Hepatocyte (in vitro differentiated cells): Measurements from ENCODE around the gene SLC25A34. TPM values are rescaled to one million over a fixed set of nuclear protein-coding genes. Genes with fewer than 3 reads are reported as not detected.

Experiments
- DNase-seq: peaks from one replicate; pipeline ENCODE4 v3.0.0-alpha.2; 2016; ENCODE audit warnings: low spot score
- H2AFZ ChIP-seq: fragments of 200-600 bp; sonication (generic); 2 replicates; pipeline ENCODE4 v1.6.0; 2016; ENCODE audit warnings: antibody characterized with exemption, mild to moderate bottlenecking
- H3K27ac ChIP-seq: fragments of 200-600 bp; sonication (generic); 2 replicates; pipeline ENCODE4 v1.5.1; 2016; ENCODE audit warnings: mild to moderate bottlenecking
- H3K27me3 ChIP-seq: fragments of 200-600 bp; sonication (generic); 2 replicates; pipeline ENCODE4 v1.6.1; 2016
- H3K36me3 ChIP-seq: fragments of 200-600 bp; sonication (generic); replicated peaks from 2 replicates; pipeline ENCODE4 v1.5.1; 2016; ENCODE audit warnings: low read depth; ENCODE audit not compliant: insufficient read depth
- H3K4me1 ChIP-seq: fragments of 200-600 bp; sonication (generic); 2 replicates; pipeline ENCODE4 v1.5.1; 2016; ENCODE audit warnings: mild to moderate bottlenecking, moderate library complexity; ENCODE audit not compliant: insufficient read depth
- H3K4me2 ChIP-seq: fragments of 200-600 bp; sonication (generic); 2 replicates; pipeline ENCODE4 v1.6.0; 2016
- H3K4me3 ChIP-seq: fragments of 200-600 bp; sonication (generic); 2 replicates; pipeline ENCODE4 v1.5.1; 2016; ENCODE audit warnings: mild to moderate bottlenecking
- H3K79me2 ChIP-seq: fragments of 200-600 bp; sonication (generic); 2 replicates; pipeline ENCODE4 v1.6.0; 2017; ENCODE audit warnings: mild to moderate bottlenecking
- H3K9me2 ChIP-seq: fragments of 200-600 bp; sonication (generic); replicated peaks from 2 replicates; pipeline ENCODE4 v1.6.0; 2017; ENCODE audit warnings: mild to moderate bottlenecking; ENCODE audit not compliant: insufficient read depth
- H3K9me3 ChIP-seq: fragments of 200-600 bp; sonication (generic); 2 replicates; pipeline ENCODE4 v1.5.1; 2016; ENCODE audit warnings: low read depth, mild to moderate bottlenecking
- H4K20me1 ChIP-seq: fragments of 200-600 bp; sonication (generic); 2 replicates; pipeline ENCODE4 v1.6.0; 2016; ENCODE audit warnings: mild to moderate bottlenecking; ENCODE audit not compliant: insufficient read depth, poor library complexity, severe bottlenecking
- EZH2 ChIP-seq: fragments of 200-600 bp; sonication (generic); IDR thresholded peaks from 2 replicates; pipeline ENCODE4 v1.6.1; 2016; ENCODE audit warnings: antibody characterized with exemption, mild to moderate bottlenecking, borderline replicate concordance
- EZH2phosphoT487 ChIP-seq: fragments of 200-600 bp; sonication (generic); IDR thresholded peaks from one replicate; pipeline ENCODE4 v1.6.1; 2018; ENCODE audit warnings: antibody characterized with exemption, mild to moderate bottlenecking, low read depth, moderate library complexity; ENCODE audit not compliant: unreplicated experiment, severe bottlenecking
- WGBS: methylation state at CpG from one replicate; pipeline ENCODE4 v1.1.6; 2016; ENCODE audit warnings: low lambda C conversion rate; ENCODE audit errors: missing lambda C conversion rate; 5-methylcytosine and 5-hydroxymethylcytosine counted together
- polyA plus RNA-seq: library from polyadenylated mRNA; unstranded; fragments of >200 nt; fragmentation: Nextera tagmentation; extraction: Ambion mirVana; gene quantifications from 2 replicates; pipeline ENCODE4 v1.2.1, GENCODE V29; 2016
- total RNA-seq: library from RNA; depleted of rRNA; stranded (reverse); fragments of >200 nt; gene quantifications from 2 replicates; pipeline ENCODE4 v1.2.3, GENCODE V29; 2014
- TF ChIP-seq, protein P1 (sequence below): fragments of 200-600 bp; sonication (generic); IDR thresholded peaks from 2 replicates; pipeline ENCODE4 v1.5.1; 2016; ENCODE audit warnings: antibody characterized with exemption, mild to moderate bottlenecking; ENCODE audit not compliant: poor library complexity

The SLC25A34 gene
- total and polyA plus RNA-seq, 2 experiments from 2014 or later: 0.71 to 0.87 TPM

DNA sequence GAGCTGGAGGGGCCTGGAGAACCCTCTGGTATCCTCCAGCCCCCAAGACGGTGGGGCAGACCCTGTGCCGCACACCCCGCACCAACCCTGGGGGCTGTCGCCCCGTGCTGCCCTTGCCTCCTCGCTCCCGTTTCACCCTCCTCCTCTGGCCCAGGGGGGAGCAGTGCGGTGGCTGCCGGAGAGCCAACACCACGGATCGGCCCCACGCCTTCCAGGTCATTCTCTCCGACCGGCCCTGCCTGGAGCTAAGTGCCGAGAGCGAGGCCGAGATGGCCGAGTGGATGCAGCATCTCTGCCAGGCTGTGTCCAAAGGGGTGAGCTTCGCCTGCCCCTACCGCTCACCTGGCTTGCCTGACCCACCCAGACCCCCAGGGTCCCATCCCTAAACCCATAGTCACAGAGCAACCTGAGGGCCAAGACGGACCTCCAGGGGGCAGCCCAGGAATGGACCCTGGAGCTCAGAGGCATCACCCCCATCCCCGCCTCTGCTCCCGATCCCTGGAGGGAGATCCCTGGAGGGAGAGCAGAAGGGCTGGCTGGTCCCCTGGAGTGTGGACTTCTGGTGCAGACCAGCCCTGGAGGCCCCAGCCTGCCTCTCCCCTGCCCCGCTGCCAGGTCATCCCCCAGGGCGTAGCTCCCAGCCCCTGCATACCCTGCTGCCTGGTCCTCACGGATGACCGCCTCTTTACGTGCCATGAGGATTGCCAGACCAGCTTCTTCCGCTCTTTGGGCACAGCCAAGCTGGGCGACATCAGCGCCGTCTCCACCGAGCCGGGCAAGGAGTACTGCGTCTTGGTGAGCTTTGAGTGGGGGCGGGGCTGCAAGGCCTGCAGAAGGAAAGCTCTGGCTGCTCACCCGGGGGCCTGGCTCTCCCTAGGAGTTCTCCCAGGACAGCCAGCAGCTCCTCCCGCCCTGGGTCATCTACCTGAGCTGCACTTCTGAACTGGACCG is 4.0 kb upstream of the SLC25A34 start:
- TF ChIP-seq EZH2 (no peak), EZH2phosphoT487 (no peak)
- TF ChIP-seq, protein P1, sequence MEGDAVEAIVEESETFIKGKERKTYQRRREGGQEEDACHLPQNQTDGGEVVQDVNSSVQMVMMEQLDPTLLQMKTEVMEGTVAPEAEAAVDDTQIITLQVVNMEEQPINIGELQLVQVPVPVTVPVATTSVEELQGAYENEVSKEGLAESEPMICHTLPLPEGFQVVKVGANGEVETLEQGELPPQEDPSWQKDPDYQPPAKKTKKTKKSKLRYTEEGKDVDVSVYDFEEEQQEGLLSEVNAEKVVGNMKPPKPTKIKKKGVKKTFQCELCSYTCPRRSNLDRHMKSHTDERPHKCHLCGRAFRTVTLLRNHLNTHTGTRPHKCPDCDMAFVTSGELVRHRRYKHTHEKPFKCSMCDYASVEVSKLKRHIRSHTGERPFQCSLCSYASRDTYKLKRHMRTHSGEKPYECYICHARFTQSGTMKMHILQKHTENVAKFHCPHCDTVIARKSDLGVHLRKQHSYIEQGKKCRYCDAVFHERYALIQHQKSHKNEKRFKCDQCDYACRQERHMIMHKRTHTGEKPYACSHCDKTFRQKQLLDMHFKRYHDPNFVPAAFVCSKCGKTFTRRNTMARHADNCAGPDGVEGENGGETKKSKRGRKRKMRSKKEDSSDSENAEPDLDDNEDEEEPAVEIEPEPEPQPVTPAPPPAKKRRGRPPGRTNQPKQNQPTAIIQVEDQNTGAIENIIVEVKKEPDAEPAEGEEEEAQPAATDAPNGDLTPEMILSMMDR: no peak
- Histone ChIP-seq H3K36me3 (no peaks in the 10 kb centered on the region), H3K9me3 (no peaks in the 10 kb centered on the region), H3K27ac (no peak overlapping the region), H3K4me2 (no peak overlapping the region), H3K27me3 (no peaks in the 10 kb centered on the region), H2AFZ (no peak overlapping the region), H3K79me2 (no peaks in the 10 kb centered on the region), H3K4me1 (no peaks in the 10 kb centered on the region), H4K20me1 (no peaks in the 10 kb centered on the region), H3K4me3 (no peak overlapping the region), H3K9me2 (no peaks in the 10 kb centered on the region)
- DNase-seq: no peak
- WGBS: 96% methylated on average over 39 of the region's 39 CpGs

- 90% methylated on average over 6 of the region's 7 CpGs for WGBS
- TF ChIP-seq EZH2 (no peak), EZH2phosphoT487 (no peak)
- TF ChIP-seq, protein P1: no peak
- no peaks in the 10 kb centered on the region for H3K27me3 ChIP-seq
- H3K4me2 ChIP-seq: no peak overlapping the region
- H3K9me3 ChIP-seq: no peaks in the 10 kb centered on the region
- no peaks in the 10 kb centered on the region for H3K9me2 ChIP-seq
- DNase-seq: no peak
- H3K36me3 ChIP-seq: no peaks in the 10 kb centered on the region
- no peaks in the 10 kb centered on the region for H3K4me1 ChIP-seq
- no peak overlapping the region for H3K27ac ChIP-seq
- no peaks in the 10 kb centered on the region for H4K20me1 ChIP-seq
- no peak overlapping the region for H2AFZ ChIP-seq
- no peaks in the 10 kb centered on the region for H3K79me2 ChIP-seq
- H3K4me3 ChIP-seq: no peak overlapping the region
These were observed 3.4 kb upstream of the SLC25A34 start for GRCh38 chr1:15732686-15733081.

GRCh38 chr1:15733218-15733725 is 2.8 kb upstream of the SLC25A34 start:
- Histone ChIP-seq H2AFZ (no peak overlapping the region), H3K4me3 (no peak overlapping the region), H3K27me3 (no peaks in the 10 kb centered on the region), H4K20me1 (no peaks in the 10 kb centered on the region), H3K9me3 (no peaks in the 10 kb centered on the region), H3K4me1 (no peaks in the 10 kb centered on the region), H3K36me3 (no peaks in the 10 kb centered on the region), H3K4me2 (no peak overlapping the region), H3K79me2 (no peaks in the 10 kb centered on the region), H3K9me2 (no peaks in the 10 kb centered on the region), H3K27ac (no peak overlapping the region)
- TF ChIP-seq EZH2phosphoT487 (no peak), EZH2 (no peak)
- TF ChIP-seq, protein P1: no peak
- WGBS: 94% methylated on average over 11 of the region's 11 CpGs
- DNase-seq: no peak
